Left lung (tissue), 10 donors: ENCODE results near the gene CMTR1. TPM values are rescaled to one million over a fixed set of nuclear protein-coding genes. Genes with fewer than 3 reads are reported as not detected.

ENCODE experiments used
- ATAC-seq: fragments of 200-7000 bp; cut with Tn5 transposase; one replicate; pipeline ENCODE4 v1.9.1; 2020; ENCODE audit warnings: moderate library complexity
- DNase-seq, 4 donors: peaks; one replicate each; pipeline ENCODE4 v3.0.0-alpha.2; 2013 to 2020
- H3K27ac ChIP-seq, 2 donors: fragments of 200-600 bp; sonication (generic) in 1 of 2; one replicate each; pipeline versions ENCODE4 v1.5.0 to v1.8.0; 2020 to 2021
- H3K27me3 ChIP-seq, 2 donors: fragments of 200-600 bp; sonication (generic) in 1 of 2; one replicate each; pipeline versions ENCODE4 v1.5.0 to v1.8.0; 2020 to 2021
- H3K36me3 ChIP-seq, 2 donors: fragments of 200-600 bp; sonication (generic) in 1 of 2; one replicate each; pipeline versions ENCODE4 v1.5.0 to v1.8.0; 2020 to 2021
- H3K4me1 ChIP-seq, 2 donors: fragments of 200-600 bp; one replicate each; pipeline ENCODE4 v1.8.0; 2021
- H3K4me3 ChIP-seq, 2 donors: fragments of 200-600 bp; sonication (generic) in 1 of 2; one replicate each; pipeline versions ENCODE4 v1.5.0 to v1.8.0; 2020 to 2021; ENCODE audit warnings: mild to moderate bottlenecking in 1 of 2
- H3K9me3 ChIP-seq, 2 donors: fragments of 200-600 bp; sonication (generic) in 1 of 2; one replicate each; pipeline versions ENCODE4 v1.5.0 to v1.8.0; 2020 to 2021
- intact Hi-C, 2 donors: fragments of 100-400 bp; cut with DNase I; formaldehyde crosslinking; loops; one replicate each; pipeline versions ENCODE4 v1.11.2 to v1.14.2; 2022
- polyA plus RNA-seq, 6 donors: library from polyadenylated mRNA; unstranded; fragments of 120-200 nt; gene quantifications; one replicate each; pipeline ENCODE4 v1.2.1, GENCODE V29; 2013; ENCODE audit not compliant: insufficient read length in 6 of 6
- total RNA-seq, 2 donors: library from RNA; stranded (reverse); fragmentation: NEBNext Ultra II Directional; extraction: Animal tissue kit (Norgen Biotek cat#: 25700); gene quantifications; one replicate each; pipeline ENCODE4 v1.2.1, GENCODE V29; 2021
- TF ChIP-seq, protein P1 (sequence below), 2 donors: fragments of 200-600 bp; sonication (generic) in 1 of 2; IDR thresholded peaks; one replicate each; pipeline versions ENCODE4 v1.5.0 to v1.8.0; 2021; ENCODE audit warnings: antibody characterized with exemption in 2 of 2
- donor health status: DM: no; HTN: yes; CAD: no.
- donor health status: DM: no; HTN: no; CAD: no.

Gene CMTR1
- total and polyA plus RNA-seq, 8 donors = 36.1 to 54.4 (median 51.1) TPM

DNA sequence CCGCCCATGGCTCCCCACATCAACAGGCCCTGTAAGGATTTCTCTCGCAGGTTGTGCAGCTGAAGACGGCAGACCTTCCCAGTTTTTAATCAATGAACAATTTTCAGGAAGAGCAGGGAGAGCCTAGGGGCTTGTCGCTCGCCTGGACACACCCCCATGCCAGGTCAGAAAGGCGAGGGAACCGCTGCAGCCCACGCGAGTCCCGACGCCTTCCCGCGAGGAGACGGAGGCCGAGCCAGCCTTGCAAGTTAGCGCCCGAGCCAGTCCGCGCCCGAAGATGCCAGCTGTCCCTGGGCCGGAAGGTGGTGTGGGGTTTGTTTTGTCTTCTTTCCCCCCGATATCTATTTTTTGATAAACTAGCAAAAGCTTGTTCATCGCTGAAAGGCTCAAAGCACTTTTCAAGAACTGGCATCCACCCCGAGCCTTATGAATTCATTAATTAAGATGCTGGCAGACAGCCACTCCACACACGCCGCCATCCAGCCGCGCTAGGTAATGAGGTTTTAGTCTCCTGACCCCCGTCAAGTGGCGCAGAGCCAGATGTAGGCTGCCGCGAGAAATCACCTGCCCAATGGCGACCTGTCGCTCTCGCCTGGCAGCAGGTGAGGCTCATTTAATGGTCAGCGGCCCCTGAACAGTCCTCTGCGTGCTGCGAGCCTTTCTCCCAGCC lies 60.1 kb downstream of the CMTR1 start:
- Histone ChIP-seq H3K4me3 (no peak overlapping the region), H3K27me3 (no peaks in the 10 kb centered on the region), H3K27ac (no peak overlapping the region), H3K36me3 (no peaks in the 10 kb centered on the region), H3K9me3 (no peaks in the 10 kb centered on the region), H3K4me1 (peaks cover 0 to 4% of the 10 kb centered on the region in 2 donors)
- ATAC-seq (no peak), DNase-seq (no peak)
- intact Hi-C loops = no loop called here
- TF ChIP-seq, protein P1, sequence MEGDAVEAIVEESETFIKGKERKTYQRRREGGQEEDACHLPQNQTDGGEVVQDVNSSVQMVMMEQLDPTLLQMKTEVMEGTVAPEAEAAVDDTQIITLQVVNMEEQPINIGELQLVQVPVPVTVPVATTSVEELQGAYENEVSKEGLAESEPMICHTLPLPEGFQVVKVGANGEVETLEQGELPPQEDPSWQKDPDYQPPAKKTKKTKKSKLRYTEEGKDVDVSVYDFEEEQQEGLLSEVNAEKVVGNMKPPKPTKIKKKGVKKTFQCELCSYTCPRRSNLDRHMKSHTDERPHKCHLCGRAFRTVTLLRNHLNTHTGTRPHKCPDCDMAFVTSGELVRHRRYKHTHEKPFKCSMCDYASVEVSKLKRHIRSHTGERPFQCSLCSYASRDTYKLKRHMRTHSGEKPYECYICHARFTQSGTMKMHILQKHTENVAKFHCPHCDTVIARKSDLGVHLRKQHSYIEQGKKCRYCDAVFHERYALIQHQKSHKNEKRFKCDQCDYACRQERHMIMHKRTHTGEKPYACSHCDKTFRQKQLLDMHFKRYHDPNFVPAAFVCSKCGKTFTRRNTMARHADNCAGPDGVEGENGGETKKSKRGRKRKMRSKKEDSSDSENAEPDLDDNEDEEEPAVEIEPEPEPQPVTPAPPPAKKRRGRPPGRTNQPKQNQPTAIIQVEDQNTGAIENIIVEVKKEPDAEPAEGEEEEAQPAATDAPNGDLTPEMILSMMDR (IDR thresholded peaks at IDR 0.05) = no peak

DNA sequence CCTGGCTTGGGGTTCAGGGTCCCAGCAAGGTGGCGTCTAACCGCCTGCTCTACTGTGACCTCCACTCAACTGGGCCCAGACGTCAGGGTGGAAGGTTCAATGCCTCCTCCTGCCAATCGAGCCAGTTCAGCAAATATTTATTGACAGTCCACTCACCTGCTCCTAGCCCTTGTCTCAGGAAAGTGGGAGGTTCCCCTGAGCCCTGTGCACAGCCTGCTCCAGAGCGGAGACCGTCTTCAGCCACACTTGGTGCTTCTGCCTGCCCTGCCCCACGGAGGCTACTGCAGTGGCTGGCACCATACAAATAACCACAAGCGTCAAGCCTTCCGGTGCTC lies 60.6 kb downstream of the CMTR1 start:
- TF ChIP-seq, protein P1 (IDR thresholded peaks at IDR 0.05) = no peak
- Histone ChIP-seq H3K36me3 (no peaks in the 10 kb centered on the region), H3K27ac (no peak overlapping the region), H3K27me3 (no peaks in the 10 kb centered on the region), H3K9me3 (no peaks in the 10 kb centered on the region), H3K4me1 (peaks cover 0 to 7% of the 10 kb centered on the region in 2 donors), H3K4me3 (no peak overlapping the region)
- DNase-seq (no peak), ATAC-seq (no peak)
- intact Hi-C loops = no loop called here

- H3K36me3 ChIP-seq = no peaks in the 10 kb centered on the region
- no peak for DNase-seq
- ATAC-seq = no peak
- H3K27ac ChIP-seq = no peak overlapping the region
- H3K27me3 ChIP-seq = no peaks in the 10 kb centered on the region
- TF ChIP-seq, protein P1 (IDR thresholded peaks at IDR 0.05) = no peak
- intact Hi-C loops = no loop called here
- no peaks in the 10 kb centered on the region for H3K9me3 ChIP-seq
- H3K4me3 ChIP-seq = no peak overlapping the region
- peaks cover 3 to 16% of the 10 kb centered on the region in 2 donors for H3K4me1 ChIP-seq
Observed at GRCh38 chr6:37495244-37495934, 62.4 kb downstream of the CMTR1 start.

- TF ChIP-seq, protein P1 (IDR thresholded peaks at IDR 0.05) = no peak
- Histone ChIP-seq H3K27ac (no peak overlapping the region), H3K4me3 (no peak overlapping the region), H3K9me3 (no peaks in the 10 kb centered on the region), H3K27me3 (no peaks in the 10 kb centered on the region), H3K4me1 (peaks cover 3 to 15% of the 10 kb centered on the region in 2 donors), H3K36me3 (no peaks in the 10 kb centered on the region)
- intact Hi-C loops = no loop called here
- no peak for DNase-seq
- no peak for ATAC-seq
Observed at GRCh38 chr6:37496951-37497885, 64.2 kb downstream of the CMTR1 start.
